ENCODE data around the gene ARID1B. TPM values are rescaled to one million over a fixed set of nuclear protein-coding genes. Genes with fewer than 3 reads are reported as not detected.

The ARID1B gene
- total RNA-seq, 1 experiment from 2014 or later = 24.2 TPM

DNA sequence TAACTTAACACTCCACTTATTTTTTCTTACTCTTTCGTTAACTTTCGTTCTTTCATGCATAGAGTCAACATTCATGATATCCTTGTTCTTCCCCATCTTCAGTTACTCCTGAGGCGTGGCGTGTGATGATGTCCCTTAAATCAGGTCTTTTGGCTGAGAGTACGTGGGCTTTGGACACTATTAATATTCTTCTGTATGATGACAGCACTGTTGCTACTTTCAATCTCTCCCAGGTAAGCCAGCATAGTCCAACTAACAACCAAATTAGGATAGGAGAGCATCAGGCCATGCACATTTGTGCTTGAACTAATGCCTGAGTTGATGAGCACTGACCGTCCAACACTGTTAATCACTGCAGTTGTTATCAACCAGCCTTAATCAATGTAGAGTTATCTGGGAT is 426.6 kb downstream of the ARID1B start:
- POLR2A ChIA-PET (ENCODE audit: unreplicated experiment) = no interaction called here
- H3K79me2 ChIP-seq (ENCODE audit: low read length) = no peaks in the 10 kb centered on the region
- peaks cover 4% of the 10 kb centered on the region; the same call in 1 of the 2 replicates for H3K36me3 ChIP-seq (ENCODE audit: low read depth, low read length)
- no peak overlapping the region for H3K4me2 ChIP-seq (ENCODE audit: low read length)
- H4K20me1 ChIP-seq (ENCODE audit: low read length) = no peaks in the 10 kb centered on the region
- ATAC-seq = no peak
- TF ChIP-seq EZH2 (IDR thresholded peaks at IDR 0.05; ENCODE audit: low read length, unreplicated experiment) (no peak), EZH2phosphoT487 (IDR thresholded peaks at IDR 0.05; ENCODE audit: borderline replicate concordance, low read length) (no peak), CTCF (conservative IDR thresholded peaks at IDR 0.05; ENCODE audit: low read depth, low read length) (no peak)
- no peaks in the 10 kb centered on the region for H3F3A ChIP-seq (ENCODE audit: low read length, unreplicated experiment)
- H3K27ac ChIP-seq (ENCODE audit: low read length) = no peak overlapping the region
- H3K9me3 ChIP-seq (ENCODE audit: low read length) = no peaks in the 10 kb centered on the region
- BruUV-seq (replicated peaks) = no TSS peak
- no peak for DNase-seq
- CTCF ChIA-PET = no interaction called here
- no peaks in the 10 kb centered on the region for H3K9me2 ChIP-seq (replicated peaks; ENCODE audit: low read length)
- no peak overlapping the region for H3K9ac ChIP-seq (ENCODE audit: low read length)
- no peak overlapping the region for H2AFZ ChIP-seq (ENCODE audit: low read length)
- no peaks in the 10 kb centered on the region for H3K27me3 ChIP-seq (ENCODE audit: low read length)
- intact Hi-C loops (cut with micrococcal nuclease) = no loop called here
- no peaks in the 10 kb centered on the region for H3K4me1 ChIP-seq (ENCODE audit: insufficient read depth, low read length)
- no peak overlapping the region for H3K4me3 ChIP-seq (ENCODE audit: low read length)

DNA sequence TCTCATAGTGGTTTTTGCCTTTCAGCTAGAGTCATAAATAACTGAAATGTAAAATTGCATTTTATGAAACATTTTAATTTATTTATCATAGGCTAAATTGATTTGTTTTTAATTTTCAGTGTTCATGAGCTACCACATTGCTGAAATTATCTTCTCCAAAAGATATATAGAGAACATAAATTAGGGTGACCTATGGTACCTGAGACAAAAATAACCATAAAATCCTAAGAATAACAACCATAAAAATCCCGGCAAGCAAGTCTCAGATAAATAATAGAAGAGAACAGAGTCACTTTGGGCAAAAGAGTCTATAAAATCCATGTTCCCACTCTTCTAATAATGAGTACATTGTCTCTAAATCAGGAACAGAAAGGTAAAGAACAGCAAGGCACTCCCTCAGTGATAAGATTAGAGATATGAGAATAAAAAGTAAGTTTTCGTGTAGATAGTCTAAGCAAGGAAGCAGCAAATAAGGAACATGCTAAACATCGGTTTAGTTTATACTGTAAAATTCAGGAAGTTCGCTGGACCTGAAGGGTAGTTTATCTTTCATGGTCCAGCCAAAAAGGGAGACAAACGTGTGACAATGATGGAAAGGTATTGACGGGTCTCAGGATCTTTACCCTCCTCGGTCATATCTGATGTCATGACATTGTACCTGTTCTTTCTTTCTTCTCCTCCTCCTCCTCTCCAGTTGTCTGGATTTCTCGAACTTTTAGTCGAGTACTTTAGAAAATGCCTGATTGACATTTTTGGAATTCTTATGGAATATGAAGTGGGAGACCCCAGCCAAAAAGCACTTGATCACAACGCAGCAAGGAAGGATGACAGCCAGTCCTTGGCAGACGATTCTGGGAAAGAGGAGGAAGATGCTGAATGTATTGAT is 428.5 kb downstream of the ARID1B start:
- ChIA-PET CTCF (no interaction called here), POLR2A (ENCODE audit: unreplicated experiment) (no interaction called here)
- H3K9me3 ChIP-seq (ENCODE audit: low read length) = no peaks in the 10 kb centered on the region
- no peak overlapping the region for H3K4me2 ChIP-seq (ENCODE audit: low read length)
- peaks cover 4% of the 10 kb centered on the region; the same call in 1 of the 2 replicates for H3K36me3 ChIP-seq (ENCODE audit: low read depth, low read length)
- TF ChIP-seq EZH2phosphoT487 (IDR thresholded peaks at IDR 0.05; ENCODE audit: borderline replicate concordance, low read length) (no peak), CTCF (conservative IDR thresholded peaks at IDR 0.05; ENCODE audit: low read depth, low read length) (no peak), EZH2 (IDR thresholded peaks at IDR 0.05; ENCODE audit: low read length, unreplicated experiment) (no peak)
- H3K27me3 ChIP-seq (ENCODE audit: low read length) = no peaks in the 10 kb centered on the region
- no peak overlapping the region for H3K4me3 ChIP-seq (ENCODE audit: low read length)
- no peaks in the 10 kb centered on the region for H4K20me1 ChIP-seq (ENCODE audit: low read length)
- no peaks in the 10 kb centered on the region for H3K9me2 ChIP-seq (replicated peaks; ENCODE audit: low read length)
- H2AFZ ChIP-seq (ENCODE audit: low read length) = no peak overlapping the region
- DNase-seq (no peak), ATAC-seq (no peak)
- BruUV-seq (replicated peaks) = no TSS peak
- no peaks in the 10 kb centered on the region for H3K4me1 ChIP-seq (ENCODE audit: insufficient read depth, low read length)
- intact Hi-C loops (cut with micrococcal nuclease) = no loop called here
- no peak overlapping the region for H3K27ac ChIP-seq (ENCODE audit: low read length)
- no peak overlapping the region for H3K9ac ChIP-seq (ENCODE audit: low read length)
- no peaks in the 10 kb centered on the region for H3F3A ChIP-seq (ENCODE audit: low read length, unreplicated experiment)
- H3K79me2 ChIP-seq (ENCODE audit: low read length) = no peaks in the 10 kb centered on the region

DNA sequence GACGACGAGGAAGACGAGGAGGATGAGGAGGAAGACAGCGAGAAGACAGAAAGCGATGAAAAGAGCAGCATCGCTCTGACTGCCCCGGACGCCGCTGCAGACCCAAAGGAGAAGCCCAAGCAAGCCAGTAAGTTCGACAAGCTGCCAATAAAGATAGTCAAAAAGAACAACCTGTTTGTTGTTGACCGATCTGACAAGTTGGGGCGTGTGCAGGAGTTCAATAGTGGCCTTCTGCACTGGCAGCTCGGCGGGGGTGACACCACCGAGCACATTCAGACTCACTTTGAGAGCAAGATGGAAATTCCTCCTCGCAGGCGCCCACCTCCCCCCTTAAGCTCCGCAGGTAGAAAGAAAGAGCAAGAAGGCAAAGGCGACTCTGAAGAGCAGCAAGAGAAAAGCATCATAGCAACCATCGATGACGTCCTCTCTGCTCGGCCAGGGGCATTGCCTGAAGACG is 429.2 kb downstream of the ARID1B start:
- H3K36me3 ChIP-seq (ENCODE audit: low read depth, low read length) = peaks cover 4% of the 10 kb centered on the region; the same call in 1 of the 2 replicates
- DNase-seq (no peak), ATAC-seq (no peak)
- H3K9ac ChIP-seq (ENCODE audit: low read length) = no peak overlapping the region
- intact Hi-C loops (cut with micrococcal nuclease) = no loop called here
- H3K27ac ChIP-seq (ENCODE audit: low read length) = no peak overlapping the region
- ChIA-PET CTCF (no interaction called here), POLR2A (ENCODE audit: unreplicated experiment) (no interaction called here)
- H4K20me1 ChIP-seq (ENCODE audit: low read length) = no peaks in the 10 kb centered on the region
- no peak for TF ChIP-seq EZH2 (IDR thresholded peaks at IDR 0.05; ENCODE audit: low read length, unreplicated experiment)
- TF ChIP-seq EZH2phosphoT487 (IDR thresholded peaks at IDR 0.05; ENCODE audit: borderline replicate concordance, low read length) = no peak
- TF ChIP-seq CTCF (conservative IDR thresholded peaks at IDR 0.05; ENCODE audit: low read depth, low read length) = no peak
- BruUV-seq (replicated peaks) = TSS peak; percentile 23
- no peak overlapping the region for H2AFZ ChIP-seq (ENCODE audit: low read length)
- H3K4me1 ChIP-seq (ENCODE audit: insufficient read depth, low read length) = no peaks in the 10 kb centered on the region
- no peak overlapping the region for H3K4me3 ChIP-seq (ENCODE audit: low read length)
- no peaks in the 10 kb centered on the region for H3K9me2 ChIP-seq (replicated peaks; ENCODE audit: low read length)
- no peaks in the 10 kb centered on the region for H3K9me3 ChIP-seq (ENCODE audit: low read length)
- H3K27me3 ChIP-seq (ENCODE audit: low read length) = no peaks in the 10 kb centered on the region
- H3F3A ChIP-seq (ENCODE audit: low read length, unreplicated experiment) = no peaks in the 10 kb centered on the region
- no peaks in the 10 kb centered on the region for H3K79me2 ChIP-seq (ENCODE audit: low read length)
- no peak overlapping the region for H3K4me2 ChIP-seq (ENCODE audit: low read length)
